ENCODE results near the gene SOX6. TPM values are rescaled to one million over a fixed set of nuclear protein-coding genes. Genes with fewer than 3 reads are reported as not detected.
"Not testable (repeated sequence)": the region's sequence is repeated elsewhere in the genome, so short reads cannot be mapped to it uniquely, and the experiment has no call there.

The SOX6 gene
- total RNA-seq, 1 donor from 2014 or later: 1.6 TPM

DNA sequence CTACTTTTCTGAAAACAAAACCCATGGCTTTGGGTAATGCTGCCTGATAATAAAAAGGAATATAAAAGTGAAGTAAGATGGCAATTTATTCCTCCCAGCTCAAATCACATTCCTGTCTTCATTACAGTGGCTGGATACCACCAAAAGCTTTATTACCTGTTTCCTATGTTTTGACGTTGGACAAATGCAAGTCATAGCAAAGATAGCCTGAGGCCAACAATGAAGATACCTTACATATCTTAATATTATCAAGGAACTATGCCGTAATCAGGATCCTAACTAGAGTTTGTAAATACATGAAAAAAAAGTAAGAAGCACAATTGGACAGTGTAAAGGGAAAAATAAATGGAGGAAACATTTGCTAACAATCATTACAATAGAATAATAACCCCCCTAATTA is 202.4 kb downstream of the SOX6 start:
- no peaks in the 10 kb centered on the region for H3K27me3 ChIP-seq
- H3K4me1 ChIP-seq: no peaks in the 10 kb centered on the region
- DNase-seq (ENCODE audit: low spot score in 2 of 2): no peak
- no peaks in the 10 kb centered on the region for H3K9me3 ChIP-seq
- no peaks in the 10 kb centered on the region for H3K36me3 ChIP-seq
- TF ChIP-seq CTCF (IDR thresholded peaks at IDR 0.05): no peak
- no peak overlapping the region for H3K4me3 ChIP-seq
- intact Hi-C loops (cut with DNase I): no loop called here
- H3K27ac ChIP-seq: no peak overlapping the region

DNA sequence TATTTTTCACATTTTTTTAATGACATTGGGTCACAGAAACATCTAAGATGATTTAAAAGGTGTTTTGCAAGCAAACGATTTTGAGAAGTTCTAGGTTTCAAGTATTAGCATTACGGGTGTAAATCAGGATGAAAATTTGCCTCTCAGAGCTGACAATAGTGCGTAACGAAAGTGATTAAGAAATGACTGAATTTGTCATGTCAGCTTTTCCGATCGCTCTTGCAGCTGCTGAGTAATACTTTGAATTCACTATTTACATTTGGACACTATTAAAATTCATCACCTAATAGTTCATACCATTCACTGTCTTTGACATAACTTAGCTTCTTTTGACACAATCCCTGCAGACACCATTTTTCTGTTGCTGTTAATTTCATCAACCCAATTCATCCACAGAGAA is 205.2 kb downstream of the SOX6 start:
- intact Hi-C loops (cut with DNase I): no loop called here
- TF ChIP-seq CTCF (IDR thresholded peaks at IDR 0.05): no peak
- Histone ChIP-seq H3K36me3 (no peaks in the 10 kb centered on the region), H3K27me3 (no peaks in the 10 kb centered on the region), H3K4me3 (no peak overlapping the region), H3K9me3 (no peaks in the 10 kb centered on the region), H3K27ac (no peak overlapping the region), H3K4me1 (no peaks in the 10 kb centered on the region)
- no peak for DNase-seq (ENCODE audit: low spot score in 2 of 2)

- no peak overlapping the region for H3K27ac ChIP-seq
Measured at GRCh38 chr11:16149476-16149875, 206.9 kb downstream of the SOX6 start.

DNA sequence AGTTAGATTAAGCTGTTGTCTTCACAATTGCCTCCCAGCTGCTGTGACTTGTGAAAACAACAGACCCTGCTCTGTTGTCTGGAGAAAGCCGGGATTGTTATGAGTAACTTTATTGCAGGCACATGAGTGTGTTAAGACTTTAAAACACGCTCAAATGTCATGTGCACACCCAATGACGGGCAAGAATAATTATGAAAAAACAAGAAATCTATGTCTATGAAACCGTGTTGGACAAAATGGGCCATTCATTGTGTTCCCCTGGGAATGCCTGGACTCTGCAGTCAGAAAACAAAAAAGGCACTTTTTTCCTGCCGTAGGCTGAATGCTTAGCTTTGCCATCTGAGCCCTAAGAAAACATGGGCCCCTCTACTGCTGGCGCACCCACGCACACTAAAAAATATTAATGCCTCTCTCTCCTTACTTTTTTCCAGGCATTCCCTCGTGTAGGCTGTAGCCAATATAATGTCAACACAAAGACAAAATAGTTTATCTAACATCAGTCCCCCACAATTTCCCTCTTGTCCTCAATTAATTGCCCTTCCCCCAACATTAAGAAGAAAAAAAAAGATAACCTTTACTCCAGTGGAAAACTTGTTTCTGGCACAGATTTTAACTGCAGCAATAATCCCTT is 207.9 kb downstream of the SOX6 start:
- Histone ChIP-seq H3K4me3 (no peak overlapping the region), H3K27me3 (no peaks in the 10 kb centered on the region), H3K36me3 (no peaks in the 10 kb centered on the region), H3K4me1 (no peaks in the 10 kb centered on the region), H3K27ac (no peak overlapping the region), H3K9me3 (no peaks in the 10 kb centered on the region)
- no peak for DNase-seq (ENCODE audit: low spot score in 2 of 2)
- no peak for TF ChIP-seq CTCF (IDR thresholded peaks at IDR 0.05)
- intact Hi-C loops (cut with DNase I): no loop called here

More at GRCh38 chr11:16149476-16149875, 206.9 kb downstream of the SOX6 start:
- H3K9me3 ChIP-seq: no peaks in the 10 kb centered on the region
- DNase-seq (ENCODE audit: low spot score in 2 of 2): no peak
- no peak overlapping the region for H3K4me3 ChIP-seq
- no peaks in the 10 kb centered on the region for H3K27me3 ChIP-seq
- H3K4me1 ChIP-seq: no peaks in the 10 kb centered on the region
- intact Hi-C loops (cut with DNase I): no loop called here
- no peak for TF ChIP-seq CTCF (IDR thresholded peaks at IDR 0.05)
- no peaks in the 10 kb centered on the region for H3K36me3 ChIP-seq

GRCh38 chr11:16146980-16147379 is 209.4 kb downstream of the SOX6 start:
- H3K27me3 ChIP-seq; intact Hi-C loops (cut with DNase I); H3K36me3 ChIP-seq; DNase-seq (ENCODE audit: low spot score in 2 of 2); H3K4me1 ChIP-seq; H3K27ac ChIP-seq; H3K4me3 ChIP-seq; H3K9me3 ChIP-seq: not testable (repeated sequence)

DNA sequence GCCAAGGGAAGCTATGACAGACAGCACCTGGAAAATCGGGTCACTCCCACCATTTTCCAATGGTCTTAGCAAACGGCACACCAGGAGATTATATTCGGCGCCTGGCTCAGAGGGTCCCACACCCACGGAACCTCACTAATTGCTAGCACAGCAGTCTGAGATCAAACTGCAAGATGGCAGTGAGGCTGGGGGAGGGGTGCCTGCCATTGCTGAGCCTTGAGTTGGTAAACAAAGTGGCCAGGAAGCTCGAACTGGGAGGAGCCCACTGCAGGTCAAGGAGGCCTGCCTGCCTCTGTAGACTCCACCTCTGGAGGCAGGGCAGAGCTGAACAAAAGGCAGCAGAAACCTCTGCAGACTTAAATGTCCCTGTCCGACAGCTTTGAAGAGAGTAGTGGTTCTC is 214.7 kb downstream of the SOX6 start:
- H3K4me1 ChIP-seq; H3K27ac ChIP-seq; DNase-seq (ENCODE audit: low spot score in 2 of 2); H3K4me3 ChIP-seq; H3K9me3 ChIP-seq; intact Hi-C loops (cut with DNase I); H3K36me3 ChIP-seq; H3K27me3 ChIP-seq: not testable (repeated sequence)

GRCh38 chr11:16141162-16141561 is 215.2 kb downstream of the SOX6 start:
- H3K27me3 ChIP-seq; DNase-seq (ENCODE audit: low spot score in 2 of 2); H3K9me3 ChIP-seq; H3K36me3 ChIP-seq; intact Hi-C loops (cut with DNase I); H3K4me3 ChIP-seq; H3K27ac ChIP-seq; H3K4me1 ChIP-seq: not testable (repeated sequence)

Measured in ascending aorta (tissue), 2 donors.